HG03280 (cell line): ENCODE data around the gene ABCA7.
"Not testable (repeated sequence)": the region's sequence is repeated elsewhere in the genome, so short reads cannot be mapped to it uniquely, and the experiment has no call there.

Experiments
- ATAC-seq: cut with Tn5 transposase; IDR thresholded peaks from one replicate; pipeline ENCODE4 v1.9.1; 2021; ENCODE audit warnings: mild to moderate bottlenecking, moderate library complexity; ENCODE audit not compliant: unreplicated experiment

Gene ABCA7

DNA sequence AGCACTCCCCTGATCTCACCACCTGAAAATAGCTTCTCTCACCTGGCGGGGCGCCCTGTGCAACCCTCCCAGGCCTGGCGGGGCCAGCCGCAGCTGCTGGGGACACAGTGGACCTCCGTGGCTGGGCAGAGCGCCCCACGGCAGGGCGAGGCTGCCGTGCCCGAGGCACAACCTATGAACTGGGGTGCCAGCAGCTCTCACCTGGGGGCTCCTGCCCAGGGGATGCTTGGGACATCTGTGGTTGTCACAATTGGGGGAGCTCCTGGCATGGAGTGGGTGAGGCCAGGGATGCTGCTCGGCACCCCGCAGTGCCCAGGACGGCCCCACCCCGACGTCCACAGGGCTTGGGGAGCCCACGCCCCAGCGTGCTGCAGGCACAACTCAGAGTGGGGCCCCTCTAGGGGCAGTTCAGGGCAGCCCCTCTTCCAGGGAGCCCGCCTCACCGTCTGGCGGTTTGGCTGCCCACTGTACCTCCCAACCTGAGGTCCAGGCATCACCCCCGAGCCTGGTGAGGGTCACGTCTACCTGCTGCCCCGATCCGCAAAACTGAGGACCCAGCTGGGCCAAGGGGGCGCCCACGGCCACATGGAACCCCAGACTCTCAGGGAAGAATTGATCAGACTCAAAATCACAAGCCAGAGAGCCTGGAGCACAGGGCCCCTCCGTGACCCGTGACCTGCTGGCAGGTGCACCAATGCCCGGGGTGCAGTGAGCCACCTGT, 24.7 kb upstream of the ABCA7 start:
- no peak for ATAC-seq

DNA sequence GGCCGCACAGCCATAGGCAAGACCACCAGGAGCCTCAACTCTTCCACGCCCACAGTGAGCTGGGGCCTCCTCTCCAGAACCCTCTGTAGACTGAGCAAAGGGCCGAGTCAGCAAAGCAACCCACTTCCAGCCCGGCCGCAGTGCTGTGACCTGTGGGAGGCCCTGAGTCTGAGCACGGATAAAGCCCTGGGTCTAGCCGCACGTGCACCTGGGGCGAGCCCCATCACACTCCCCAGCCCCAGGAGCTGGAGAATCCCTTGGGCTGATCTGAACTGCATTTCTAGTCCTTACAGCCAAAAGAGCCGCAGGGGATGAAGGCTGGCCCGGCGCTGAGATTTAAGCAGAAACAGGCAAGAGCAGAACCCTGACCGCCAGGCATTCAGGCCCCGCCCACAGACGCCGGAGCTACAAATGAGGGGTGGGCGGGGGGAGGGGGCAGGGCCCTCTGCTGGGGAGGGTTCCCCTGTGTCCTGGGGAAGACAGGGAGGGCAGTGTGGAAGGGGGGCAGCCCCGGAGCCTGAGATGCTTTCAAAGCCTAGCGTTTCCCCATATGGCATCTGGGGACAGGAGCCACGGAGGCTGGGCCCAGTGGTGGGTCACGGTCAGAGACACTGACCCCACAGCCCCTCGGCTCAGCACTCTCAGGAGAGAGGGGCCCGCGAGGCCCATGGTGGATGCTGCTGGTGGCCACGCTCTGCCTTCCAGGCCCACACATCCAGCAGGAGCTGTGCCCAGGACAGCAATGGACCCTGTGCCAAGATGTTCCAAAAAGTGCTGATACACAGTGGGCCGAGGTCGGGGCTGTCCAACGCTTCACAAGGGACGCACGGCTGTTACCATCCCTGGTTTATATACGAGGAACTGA, 23.9 kb upstream of the ABCA7 start:
- ATAC-seq, result no peak

DNA sequence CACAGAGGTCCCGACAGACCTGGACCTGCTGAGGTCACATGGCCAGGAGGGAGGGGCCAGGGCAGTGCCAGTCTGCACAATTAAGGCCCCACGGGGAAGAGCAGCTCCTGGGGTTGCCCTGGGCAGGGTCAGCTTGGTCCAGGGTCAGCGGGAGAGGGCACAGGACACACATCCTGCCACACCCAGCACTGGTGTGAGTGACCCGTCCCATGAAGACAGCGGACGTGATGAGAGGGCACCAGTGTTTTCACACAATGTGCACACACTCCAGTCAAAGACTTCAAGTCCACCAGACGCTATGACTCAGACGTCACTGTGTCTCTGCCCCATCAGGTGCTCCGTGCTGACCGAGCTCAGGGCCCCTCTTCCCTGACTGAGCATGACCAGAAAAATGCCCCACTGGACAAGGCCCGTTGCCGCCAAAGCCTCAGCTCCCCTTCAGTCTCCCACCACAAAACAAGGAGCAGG, 23.2 kb upstream of the ABCA7 start:
- ATAC-seq, result no peak

GRCh38 chr19:1017115-1017905, 22.6 kb upstream of the ABCA7 start:
- ATAC-seq, result no peak

GRCh38 chr19:1017906-1018305, 22.0 kb upstream of the ABCA7 start:
- no peak for ATAC-seq

DNA sequence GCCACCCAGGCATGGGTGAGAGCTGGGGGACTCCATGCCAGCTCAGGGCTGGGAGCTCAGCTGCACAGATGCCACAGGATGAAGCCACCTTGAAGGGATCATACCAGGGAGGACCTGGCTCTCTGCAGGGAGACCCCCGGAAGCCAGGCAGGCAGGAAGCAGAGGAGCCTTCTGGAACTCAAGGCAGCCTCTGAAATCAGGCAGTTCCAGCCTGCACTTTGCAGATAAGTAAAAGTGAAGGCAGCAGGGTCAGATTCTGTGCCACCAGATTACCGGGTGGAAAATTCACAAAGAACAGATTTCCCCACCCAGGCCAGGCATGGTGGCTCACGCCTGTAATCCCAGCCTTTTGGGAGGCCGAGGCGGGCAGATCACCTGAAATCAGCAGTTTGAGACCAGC, 21.5 kb upstream of the ABCA7 start:
- ATAC-seq, result no peak

- no peak for ATAC-seq
Observed at GRCh38 chr19:1018932-1019615, 20.8 kb upstream of the ABCA7 start.

DNA sequence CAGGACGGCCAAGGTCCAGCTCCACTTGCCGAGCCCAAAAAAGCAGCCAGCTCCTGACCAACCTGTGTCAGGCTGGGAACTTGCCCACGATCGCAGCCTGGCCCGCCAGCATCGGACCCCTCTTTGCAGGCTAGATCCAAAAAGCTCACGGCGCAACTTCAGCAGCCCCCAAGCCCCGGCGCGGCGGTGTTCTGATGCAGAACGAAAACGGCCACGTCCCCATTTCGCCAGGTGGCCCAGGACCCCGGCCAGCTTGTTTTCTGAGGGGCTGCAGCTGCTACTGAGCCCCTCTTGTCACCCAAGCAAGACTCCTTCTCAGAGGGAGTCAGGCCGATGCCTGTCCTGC, 20.3 kb upstream of the ABCA7 start:
- no peak for ATAC-seq

- ATAC-seq, result no peak
Observed at GRCh38 chr19:1019980-1020867, 19.7 kb upstream of the ABCA7 start.

DNA sequence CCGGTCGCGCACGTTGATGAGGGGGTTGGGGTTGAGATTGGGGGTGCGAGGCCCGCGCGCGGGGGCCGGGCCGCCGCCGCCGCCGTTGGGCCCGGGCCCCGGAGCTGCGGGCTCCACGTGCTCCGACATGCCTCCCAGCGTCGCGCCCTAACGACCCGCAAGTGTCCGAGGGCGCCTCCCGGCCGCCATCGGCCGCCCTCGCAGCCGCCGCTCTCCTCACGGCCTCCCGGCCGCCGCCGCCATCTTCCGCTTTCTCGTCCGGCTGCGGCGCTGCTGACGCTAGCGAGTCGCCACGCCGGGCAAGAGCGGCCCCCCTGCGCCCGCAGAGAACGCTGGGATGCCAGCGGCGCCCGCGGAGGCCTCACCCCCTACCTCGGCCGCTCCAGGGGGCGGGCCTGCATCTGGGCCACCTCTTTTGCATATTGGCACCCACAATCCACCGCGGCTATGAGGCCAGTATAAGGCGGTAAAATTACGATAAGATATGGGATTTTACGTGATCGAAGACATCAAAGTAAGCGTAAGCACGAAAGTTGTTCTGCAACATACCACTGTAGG, 19.0 kb upstream of the ABCA7 start, which contains the start of gene TMEM259:
Gene TMEM259, minus strand, starts transcription at position 256 of the 558 bp plus-strand sequence. Its CDS starts 127 bp downstream, at position 129.
- peak; percentile 83 for ATAC-seq

GRCh38 chr19:1023883-1024188, 16.1 kb upstream of the ABCA7 start:
- not testable (repeated sequence) for ATAC-seq

- ATAC-seq, result not testable (repeated sequence)
Observed at GRCh38 chr19:1025080-1025479, 14.8 kb upstream of the ABCA7 start.

- ATAC-seq, result peak; percentile 56
Observed at GRCh38 chr19:1025960-1026782, 13.7 kb upstream of the ABCA7 start, which contains the start of gene CNN2. TSS of gene CNN2 (plus strand) at chr19:1026608. CDS start at chr19:1026662, 54 bp downstream.

DNA sequence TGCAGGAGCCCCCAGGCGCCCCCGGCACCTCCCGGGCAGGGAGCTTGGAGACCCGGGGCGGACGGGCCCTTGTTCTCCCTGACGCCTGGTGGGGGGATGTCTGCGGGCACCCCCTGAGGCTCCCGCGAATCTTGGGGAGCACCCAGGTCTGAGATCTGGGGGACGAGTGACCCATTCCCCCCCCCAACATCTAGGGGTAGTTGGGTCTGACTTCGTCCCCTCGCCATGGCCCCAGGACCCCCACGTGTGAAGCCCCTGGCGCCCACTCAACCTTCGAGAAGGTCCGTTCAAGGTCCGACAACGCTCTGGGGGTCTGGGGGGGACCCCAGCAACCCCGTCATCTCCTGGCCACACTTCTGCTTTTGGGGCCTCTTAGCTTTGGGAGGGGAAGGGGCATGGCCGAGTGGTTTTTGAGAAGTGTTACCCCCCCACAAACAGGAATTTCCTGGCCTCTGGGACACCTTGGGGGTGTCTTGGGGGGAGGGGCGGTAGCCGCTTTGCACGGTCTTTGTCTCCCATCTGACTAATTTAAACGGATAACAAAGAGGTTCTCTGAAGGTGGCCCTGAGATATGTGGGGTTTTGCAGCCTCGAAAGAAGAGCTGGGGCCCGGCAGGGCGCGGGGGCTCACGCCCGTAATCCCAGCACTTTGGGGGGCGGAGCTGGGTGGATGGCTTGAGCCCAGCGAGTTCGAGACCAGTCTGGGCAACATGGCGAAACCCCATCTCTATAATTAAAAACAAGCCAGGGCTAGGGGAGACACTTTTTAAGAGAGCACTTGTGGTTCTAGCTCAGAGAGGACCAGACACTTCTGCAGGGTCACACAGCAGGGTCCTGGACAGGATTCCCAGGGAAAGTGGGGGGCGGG, 12.9 kb upstream of the ABCA7 start:
- ATAC-seq, result no peak

DNA sequence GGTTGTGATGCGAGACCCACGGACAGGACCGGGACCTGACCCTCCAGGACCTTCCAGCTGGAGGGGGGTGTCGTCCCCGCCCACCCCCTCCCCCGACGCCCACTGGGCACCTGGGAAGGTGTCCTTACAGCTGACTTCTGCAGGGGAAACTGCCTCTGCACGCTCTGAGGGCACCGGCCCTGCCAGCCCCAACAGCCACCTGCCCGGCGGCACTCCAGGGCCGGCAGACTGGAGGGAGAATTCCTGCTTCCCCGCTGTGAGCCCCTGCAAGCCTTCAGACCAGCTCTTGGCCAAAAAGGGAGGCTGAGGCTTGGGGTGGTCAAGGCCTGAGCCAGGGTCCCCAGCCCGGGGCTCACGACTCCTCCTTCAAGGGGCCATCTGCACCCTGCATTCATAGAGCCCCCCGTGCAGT, 12.3 kb upstream of the ABCA7 start:
- ATAC-seq, result no peak

DNA sequence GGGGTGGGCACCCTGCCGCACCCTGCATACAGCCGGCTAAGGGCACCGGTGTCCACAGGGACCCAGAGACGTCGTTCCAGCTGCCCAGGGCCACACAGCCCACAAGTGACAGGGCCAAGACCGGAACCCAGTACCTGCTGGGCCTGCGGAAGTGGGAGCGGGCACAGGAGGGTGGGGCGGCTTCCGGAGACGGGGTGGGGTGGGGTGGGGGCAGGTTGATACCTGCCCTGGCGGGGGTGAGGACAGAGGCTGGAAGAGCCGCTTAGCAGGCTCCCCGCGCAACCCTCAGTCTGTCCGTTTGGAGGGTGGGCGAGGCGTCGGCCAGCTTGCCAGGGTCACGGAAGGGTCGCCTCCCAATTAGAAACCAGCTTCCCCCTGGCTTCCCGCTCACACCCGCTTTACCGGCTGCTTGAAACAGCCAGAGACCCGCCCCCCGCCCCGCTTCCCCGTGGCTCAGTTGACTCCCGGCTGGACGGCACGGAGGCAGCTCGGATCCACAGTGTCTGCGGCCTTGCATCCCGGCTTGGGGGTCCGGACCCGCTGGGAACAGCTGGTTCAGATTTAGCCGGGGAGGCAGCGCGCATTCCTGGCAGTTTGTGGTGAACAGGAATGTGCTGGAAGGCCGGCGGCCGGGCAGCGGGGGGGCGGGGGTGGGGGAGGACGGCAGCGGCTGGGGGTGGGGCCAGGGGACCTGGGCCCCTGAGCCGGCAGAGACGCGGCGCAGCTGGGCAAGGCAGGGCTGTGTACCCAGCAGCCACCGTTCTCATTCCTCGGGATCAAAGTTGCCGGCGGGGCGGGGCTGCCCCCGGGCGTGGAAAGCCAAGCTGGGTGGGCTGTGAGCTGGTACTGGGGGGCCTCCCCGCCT, 11.6 kb upstream of the ABCA7 start:
- ATAC-seq, result no peak
